Putamen (tissue), 1 donor: Measurements from ENCODE around the gene ELAVL1.

Experiments used
- DNase-seq: peaks from one replicate; pipeline ENCODE4 v3.0.0-alpha.2; 2016; ENCODE audit warnings: low spot score

ELAVL1 gene

DNA sequence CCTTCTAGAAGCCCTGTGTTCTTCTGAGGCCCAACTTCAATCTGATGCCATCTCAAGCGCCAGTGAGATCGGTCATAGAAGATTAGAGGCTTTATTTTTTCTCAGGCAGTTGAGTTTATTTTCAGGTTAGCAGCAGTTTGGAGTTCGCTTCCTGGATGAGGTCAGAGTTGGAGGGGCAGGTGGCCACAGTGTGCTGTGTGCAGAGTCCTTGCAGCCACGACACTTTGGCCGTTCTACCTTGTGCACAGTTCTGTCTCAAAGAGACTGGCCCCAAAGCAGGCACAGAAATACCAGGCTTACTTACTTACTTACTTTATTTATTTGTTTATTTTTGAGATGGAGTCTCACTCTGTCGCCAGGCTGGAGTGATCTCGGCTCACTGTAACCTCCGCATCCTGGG, 15.9 kb upstream of the ELAVL1 start:
- DNase-seq, result no peak

DNA sequence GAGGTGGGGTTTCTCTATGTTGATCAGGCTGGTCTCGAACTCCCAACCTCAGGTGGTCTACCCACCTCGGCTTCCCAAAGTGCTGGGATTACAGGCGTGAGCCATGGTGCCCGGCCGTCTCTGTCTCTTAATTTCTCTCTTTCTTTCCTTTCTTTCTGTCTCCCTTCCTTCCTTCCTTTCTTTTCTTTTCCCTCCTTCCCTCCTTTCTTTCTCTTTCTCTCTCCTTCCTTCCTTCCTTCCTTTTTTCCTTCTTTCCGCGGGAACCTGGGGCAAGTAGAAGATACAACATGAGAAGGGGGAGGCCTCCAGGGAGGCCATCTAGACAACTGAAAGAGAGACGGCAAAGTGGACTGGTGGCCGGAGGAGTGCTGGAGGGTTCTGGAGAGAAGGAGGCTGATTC, 15.2 kb upstream of the ELAVL1 start:
- DNase-seq, result no peak

DNA sequence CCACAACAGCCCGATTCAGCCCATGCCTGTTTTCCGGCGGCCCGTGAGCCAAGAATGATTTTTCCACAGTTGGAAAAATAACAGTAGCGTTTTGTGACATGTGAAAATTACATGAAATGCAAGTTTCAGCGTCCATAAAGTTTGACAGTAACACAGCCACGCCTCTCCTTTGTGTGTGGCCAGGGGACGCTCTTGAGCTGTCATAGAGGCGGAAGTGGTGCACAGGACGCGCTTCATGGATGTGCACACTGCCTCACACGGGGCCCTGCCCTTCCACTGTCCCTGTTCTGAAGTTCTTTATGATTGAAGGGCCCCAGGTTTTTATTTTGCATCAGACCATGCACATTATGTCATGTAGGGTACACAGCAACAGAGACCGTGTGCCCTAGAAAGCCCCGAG, 12.4 kb upstream of the ELAVL1 start:
- DNase-seq, result no peak

DNA sequence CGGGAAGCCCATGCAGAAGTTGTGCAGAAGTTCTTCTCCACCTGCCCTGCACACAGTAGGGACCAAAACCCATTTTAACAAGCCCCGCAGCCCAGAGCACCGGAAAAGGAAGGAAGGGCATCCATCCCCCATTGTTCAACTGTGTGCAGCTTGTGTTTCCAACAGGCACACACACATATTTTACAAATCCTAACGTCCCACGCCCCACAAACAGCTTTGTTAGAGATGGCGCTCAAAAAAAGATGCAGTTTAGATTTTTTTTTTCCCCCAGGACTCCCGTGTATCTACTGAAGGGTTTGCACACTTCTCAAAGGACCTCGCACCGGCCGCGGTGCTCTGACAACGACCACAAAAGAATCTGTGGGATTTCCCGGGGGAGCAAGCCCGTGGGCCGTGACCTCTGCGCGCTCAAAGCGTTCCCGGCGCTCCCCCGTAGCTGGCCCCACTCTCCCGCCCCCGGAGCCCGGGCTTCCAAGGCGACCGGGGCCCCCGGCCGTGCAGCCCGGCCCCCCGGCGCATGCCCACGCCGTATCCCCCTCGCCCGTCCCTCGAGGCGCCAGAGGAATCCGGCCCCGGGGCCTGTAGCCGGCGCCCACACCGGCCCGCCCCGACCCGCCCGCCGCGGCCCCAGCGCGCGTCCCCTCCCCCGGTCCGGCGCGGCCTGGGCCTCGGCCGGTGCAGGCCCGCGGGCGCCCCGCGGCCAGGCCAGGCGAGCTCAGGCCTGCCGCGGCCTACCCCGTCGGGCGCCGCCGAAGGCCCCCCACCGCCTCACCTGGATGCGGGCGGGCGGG, 523 bp downstream of the ELAVL1 start:
- DNase-seq, result no peak

DNA sequence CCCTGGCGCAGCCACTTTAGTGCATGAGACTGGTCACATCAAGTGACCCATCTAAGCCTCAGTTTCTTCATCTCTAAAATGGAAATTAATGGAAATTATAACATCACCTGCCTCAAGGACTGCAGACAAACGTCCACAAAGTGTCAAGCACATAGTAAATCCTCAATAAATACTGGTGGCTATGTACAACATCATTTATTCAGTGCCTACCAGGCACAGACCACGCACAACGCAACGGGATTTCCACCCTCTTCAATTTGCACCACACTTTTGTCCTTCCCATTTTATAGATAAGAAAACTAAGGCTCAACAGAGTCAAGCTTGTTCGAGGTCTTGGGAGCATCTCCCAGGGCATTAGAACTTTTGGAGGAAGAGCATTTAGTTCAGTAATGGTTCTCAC, 1.4 kb downstream of the ELAVL1 start:
- DNase-seq, result no peak

DNA sequence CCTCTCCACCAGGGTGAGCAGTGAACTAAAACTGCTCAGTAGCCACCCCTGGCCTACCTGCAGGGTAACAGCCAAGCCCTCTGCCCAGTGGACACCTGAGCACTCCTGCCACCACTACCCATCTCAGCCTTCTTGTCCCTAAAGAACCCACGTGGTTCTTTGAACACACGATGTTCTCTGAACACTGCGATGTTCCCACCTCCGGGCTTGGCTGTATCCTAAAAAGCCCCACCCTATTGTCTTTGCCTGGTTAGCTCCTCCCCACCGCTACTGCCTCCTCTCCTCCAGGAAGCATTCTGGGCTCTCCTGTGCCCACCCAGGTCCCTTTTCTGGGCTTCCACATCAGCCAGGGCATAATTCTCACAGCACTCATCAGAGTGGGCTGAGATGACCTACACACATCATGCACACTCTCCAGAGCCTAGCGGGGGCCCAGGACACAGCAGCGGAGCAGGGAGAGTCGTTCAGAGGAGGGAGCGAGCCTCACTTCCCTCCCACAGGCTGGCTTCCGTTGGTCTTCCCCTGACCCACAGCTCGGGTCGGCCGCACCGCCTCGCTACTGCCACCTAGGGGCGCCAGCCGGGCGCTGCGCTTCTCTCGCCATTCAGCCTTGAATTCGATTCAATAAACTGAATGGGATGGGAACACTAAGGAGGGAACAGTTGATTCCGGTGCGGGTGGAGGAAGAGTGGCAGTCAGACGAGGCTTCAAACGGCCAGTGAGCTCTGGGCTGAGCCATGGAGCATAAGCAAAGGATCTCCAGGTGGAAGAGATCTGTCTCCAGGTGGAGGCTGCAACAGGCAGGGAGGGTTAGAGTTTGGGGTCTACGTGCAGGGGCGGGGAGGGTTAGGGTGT, 3.2 kb downstream of the ELAVL1 start:
- peak; percentile 52 for DNase-seq

DNA sequence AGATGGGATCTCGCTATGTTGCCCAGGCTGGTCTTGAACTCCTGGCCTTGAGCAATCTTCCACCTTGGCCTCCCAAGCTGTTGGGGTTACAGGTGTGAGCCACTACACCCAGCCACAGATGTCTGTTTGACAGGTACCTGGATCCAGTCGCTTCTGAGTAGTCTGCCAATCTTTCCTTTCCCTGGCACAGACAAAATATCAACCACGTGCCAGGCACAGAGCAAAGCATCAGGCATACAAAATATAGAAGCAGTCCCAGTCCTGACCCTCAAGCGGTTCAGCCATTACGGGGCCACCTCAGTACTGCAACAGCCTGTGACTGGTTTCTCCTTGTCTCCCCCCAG, 3.8 kb downstream of the ELAVL1 start:
- DNase-seq, result no peak

DNA sequence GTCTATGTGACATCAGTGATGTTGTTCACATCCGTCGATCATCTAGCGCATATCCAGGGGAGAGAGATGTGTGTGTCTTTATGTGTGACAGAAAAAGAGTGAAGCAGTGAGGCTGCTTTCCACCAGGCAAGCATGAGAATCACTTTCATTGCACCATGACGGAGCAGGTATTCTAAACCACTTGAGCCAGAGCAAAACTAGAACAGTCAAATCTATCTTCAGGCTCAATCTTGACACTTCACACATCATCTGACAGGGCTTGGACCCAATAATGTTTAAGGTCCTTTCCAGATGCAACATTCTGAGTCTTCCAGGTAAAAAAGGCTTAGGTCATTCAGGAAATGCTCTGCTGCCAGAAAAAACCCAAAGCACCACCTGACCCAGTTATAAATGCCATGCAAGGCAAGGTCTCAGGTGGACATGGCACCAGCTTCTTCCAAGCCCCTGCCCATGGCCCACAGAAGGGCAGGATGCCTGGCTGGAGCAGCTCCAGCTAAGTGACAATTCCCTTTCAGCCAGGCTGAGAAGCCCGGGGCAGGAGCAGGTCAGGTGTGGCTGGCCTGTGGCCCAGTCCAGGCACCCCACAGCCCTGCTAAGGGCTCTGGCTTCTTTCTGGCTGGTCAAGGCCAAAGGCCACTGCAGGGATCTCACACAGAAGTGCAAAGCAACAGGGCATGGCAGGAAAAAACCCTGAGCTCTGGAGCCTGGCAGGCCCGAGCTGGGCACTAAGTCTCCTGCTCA, 5.0 kb downstream of the ELAVL1 start:
- DNase-seq, result no peak

DNA sequence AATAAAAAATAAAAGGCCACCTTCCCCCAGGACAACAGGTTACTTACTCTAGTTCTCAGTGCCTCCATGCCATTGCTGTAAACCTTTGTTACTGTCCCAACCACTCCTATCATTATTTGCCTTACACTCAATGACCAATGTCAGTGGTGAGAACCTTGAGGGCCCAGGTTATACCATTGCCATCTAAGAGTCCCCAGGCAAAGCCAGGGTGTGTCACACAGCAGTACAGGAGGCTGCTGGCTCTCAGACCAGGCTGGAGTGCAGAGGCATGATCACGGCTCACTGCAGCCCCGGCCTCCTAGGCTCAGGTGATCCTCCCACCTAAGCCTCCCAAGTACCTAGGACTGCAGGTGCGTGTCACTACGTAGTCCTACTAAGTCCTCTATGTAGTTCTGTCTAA, 6.1 kb downstream of the ELAVL1 start:
- DNase-seq, result no peak

DNA sequence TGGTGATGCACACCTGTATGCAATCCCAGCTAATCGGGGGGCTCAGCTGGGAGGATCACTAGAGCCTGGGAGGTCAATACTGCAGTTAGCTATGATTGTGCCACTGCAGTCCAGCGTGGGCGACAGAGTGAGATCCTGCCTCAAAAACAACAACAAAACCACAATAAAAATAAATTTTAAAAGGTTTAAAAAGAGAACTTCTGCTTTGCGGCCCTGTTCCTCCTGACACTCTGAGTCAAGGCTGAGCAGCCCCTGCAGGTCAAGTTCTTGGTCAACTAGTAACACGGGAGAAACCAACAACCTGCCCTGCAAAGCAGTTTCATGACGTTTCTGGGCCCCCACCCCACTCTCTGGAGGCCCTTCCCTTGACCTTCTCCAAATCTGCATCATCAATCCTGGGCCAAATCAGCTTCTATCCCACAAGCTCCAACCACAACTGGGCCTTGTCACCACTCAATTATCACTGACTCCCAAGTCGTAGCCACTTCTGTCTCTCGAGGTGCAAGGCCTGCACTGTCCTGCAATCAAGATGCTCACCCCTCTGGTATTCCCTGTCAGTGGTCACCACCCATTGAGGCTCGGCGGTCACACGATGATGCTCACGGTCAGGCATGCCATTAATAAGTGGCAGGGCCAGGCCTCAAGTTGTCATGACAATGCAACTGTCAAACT, 7.5 kb downstream of the ELAVL1 start:
- DNase-seq, result no peak

DNA sequence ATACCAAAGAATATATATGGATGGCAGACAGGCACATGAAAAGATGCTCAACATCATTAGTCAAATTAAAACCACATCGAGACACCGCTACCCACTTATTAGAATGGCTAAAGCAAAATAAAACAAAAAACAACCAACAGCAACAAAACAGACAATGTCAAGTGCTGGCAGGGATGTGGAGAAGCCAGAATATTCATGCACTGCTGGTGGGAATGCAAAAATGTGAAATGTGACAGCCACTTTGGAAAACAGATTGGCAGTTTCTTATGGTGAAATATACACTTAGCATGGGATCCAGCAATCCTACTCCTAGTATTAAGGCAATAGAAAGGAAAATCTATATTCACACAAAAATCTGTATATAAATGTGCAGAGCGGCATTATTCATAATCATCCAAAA, 8.6 kb downstream of the ELAVL1 start:
- no peak for DNase-seq

DNA sequence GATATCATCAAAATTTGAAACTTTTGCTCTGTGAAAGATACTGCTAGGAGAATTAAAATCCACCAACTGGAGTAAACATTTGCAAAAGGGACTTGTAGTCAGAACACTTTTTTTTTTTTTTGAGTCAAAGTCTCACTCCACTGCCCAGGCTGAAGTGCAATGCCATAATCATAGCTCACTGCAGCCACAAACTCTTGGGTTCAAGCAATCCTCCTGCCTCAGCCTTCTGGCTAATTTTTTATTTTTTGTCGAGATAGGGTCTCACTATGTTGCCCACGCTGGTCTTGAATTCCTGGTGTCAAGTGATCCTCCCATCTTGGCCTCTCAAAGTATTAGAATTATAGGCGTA, 9.7 kb downstream of the ELAVL1 start:
- DNase-seq, result no peak

DNA sequence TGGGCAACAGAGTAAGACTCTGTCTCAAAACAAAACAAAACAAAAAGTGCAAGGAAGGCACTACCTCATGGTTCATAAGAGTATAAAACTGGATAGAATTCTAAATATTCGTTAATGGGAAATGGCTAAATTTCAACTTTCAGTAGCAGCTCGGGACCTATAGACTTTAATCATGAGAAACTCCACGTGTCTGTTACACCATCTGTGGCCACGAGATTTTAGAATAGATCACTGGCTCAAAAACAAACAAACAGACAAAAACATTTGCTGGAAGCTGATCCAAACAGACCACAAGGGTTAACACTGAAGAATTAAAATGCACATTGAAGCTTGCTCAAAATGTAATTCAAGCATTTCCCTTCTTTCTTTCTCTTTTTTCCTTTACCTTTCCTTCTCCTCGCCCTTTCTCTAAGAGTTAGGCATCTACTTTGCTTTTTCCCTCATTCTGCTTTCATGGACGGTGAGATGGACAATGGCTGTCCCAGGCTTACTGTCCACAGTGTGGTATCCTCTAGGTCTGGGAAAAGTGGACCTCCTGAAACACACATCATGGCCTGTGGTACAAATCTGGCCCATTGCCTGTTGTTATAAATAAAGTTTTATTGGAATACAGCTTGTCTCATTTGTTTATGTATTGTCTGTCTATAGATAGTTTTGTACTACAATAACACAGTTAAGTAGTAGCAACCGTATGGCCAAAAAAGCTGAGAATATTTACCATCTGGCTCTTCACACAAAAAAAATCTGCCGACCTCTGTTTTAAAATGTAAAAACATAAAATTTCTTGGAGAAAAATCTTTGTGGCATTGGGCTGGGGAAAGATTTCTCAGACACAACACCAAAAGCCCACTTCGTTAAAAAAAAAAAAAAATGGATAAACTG, 10.3 kb downstream of the ELAVL1 start:
- no peak for DNase-seq

DNA sequence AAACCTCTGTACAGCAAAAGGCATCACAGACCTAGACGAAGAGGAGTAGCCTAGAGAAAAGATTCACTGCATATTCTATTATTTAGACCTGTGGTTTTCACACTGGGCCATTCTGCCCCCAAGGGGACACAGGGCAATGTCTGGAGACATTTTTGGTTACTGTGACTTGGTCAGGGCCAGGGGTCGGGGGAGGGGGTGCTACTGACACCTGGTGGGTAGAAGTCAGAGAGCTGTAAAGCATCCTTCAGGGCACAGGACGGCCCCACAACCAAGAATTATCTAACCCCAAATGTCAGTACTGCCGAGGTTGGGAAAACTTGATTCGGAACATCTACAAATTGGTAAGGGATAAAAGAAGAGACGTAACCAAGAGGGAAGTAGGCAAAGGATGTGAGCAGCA, 11.3 kb downstream of the ELAVL1 start:
- DNase-seq, result no peak

DNA sequence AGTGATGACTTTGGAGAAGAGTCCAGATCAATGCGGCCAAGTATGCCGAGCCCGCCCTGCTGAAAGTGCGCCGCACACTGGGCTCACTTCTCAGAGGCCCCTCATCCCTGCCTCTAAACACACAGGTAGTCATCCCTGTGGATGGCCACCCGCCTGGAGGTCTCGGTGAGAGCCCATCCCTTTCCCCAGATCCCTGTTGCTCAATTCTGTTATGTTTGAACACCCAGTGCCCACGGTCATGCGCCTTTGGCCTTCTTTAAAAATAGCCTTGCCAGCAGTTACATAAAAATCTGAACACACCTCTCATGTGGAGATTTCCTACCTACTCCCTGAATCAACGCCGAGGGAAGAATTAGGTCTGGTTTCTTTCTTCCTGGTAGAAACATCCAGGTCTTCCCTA, 11.9 kb downstream of the ELAVL1 start:
- DNase-seq, result no peak

DNA sequence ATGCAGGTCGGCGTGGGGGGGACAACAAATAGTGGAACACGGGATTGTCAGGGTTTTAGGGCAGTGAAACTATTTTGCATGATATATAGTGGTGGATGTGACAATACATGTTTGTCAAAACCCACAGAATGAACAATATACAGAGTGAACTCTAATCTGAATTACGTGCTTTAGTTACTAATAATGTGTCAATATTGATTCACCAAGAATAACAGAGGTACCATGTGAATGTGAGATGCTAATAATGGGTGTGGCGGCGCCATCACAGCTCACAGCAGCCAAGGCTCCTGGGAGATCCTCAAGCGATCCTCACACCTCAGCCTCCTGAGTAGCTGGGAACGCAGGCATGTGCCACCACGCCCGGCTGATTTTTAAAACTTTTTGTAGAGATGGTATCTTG, 12.9 kb downstream of the ELAVL1 start:
- DNase-seq, result no peak

DNA sequence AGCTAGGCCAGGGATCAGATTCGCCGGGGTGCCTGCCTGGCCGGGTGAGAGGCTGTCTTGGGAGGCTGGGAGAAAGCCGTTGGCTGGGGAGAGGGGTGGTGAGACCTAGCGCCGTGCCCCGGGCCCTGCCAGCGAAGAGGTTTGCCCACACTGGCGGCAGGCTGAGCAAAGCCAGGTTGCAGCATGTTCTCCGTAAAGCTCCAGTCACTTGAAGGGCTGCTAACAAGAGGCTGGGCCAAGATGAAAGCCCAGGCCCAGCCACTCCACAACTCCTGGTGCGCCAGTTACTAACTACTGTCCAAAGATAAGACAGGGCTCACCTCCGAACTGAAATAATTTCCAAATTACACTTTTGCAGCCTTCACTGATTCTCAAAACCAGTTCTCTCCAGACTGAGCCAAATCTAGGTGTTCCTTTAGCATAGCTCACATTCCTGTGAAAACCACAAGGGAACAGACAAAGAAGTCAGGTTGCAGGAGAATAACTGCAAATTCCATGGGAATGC, 16.3 kb downstream of the ELAVL1 start:
- no peak for DNase-seq

DNA sequence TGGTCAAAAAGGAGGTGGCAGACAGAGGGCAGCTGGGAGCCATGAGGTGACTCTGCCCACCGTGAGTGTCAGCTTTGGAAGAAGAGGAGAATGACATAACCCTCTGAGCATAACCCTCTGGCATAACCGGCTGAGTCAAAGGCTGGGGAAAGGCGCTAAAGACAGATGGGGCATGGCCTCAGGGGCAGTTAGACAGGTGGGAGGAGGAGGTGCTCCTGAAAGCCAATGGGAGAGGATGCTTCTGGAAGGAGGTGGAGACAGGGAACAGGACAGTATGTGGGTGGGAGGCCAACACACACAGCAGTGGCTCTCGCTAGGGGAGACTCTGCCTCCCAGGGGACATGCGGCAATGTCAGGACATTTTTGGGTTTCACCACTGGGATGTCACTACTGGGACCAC, 17.1 kb downstream of the ELAVL1 start:
- DNase-seq, result no peak

DNA sequence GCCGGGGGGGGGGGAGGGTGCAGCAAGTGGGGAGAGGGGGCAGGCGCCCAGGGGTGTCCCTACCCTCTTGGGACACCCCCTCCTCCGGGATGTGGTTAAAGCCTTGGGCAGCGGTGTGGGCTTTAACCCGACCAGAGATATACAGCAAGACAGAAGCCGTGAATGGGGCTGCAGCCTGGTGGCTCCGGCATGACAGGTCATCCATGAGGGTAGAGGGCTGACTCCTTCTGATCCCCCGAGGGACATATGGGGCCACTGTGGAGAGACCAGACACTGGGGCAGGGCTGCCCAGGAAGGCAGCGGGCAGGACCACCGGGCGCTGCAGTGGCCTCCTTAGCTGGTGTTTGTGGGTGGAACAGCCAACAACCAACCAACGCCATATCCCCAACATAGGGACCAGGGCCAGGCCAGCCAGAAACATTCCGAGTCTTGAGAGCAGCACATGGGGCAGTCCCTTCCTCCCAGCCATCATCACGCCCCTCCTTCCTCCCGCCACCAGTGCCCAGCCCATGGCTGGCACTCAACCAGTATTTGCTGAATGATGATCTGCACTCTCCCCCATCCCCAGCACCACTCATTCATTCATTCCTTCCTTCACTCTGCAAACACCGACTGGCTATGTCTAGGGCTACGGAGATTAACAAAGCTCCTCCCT, 18.2 kb downstream of the ELAVL1 start:
- no peak for DNase-seq

DNA sequence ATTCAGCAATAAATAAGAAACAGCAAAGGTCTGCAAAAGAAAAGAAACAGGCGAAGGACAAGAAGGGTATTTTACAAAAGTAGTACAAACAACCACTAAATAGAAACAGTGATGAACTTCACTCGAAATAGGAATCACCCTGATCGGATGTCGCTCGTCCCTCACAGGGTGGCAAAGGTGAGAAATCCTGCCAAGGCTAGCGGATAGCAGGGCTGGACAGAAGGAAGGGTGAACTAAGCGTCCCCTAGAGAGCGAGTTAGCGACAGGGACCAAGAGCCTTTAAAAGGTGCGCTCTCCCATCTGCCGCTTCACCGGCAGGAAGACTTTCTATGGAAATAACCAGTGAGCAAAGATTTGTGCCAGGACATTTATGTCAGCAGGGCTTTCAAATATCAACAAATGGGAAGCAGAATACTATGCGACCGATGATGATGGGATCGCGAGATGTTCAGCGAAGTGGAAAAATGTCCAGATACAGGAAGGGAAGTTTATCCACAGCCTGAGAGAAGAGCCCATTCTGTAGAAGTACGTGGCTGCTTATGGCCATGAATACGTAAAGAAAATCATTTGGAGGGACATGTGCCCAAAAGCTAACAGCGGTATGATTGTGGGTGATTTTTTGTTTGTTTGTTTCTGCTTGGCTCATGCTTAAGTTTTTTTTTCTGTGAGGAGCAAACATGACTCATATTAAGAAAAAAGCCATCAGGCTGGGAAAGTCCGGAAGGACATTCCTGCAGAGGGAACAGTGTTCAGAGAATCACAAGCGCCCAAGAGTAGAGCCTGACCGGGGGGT, 18.9 kb downstream of the ELAVL1 start:
- no peak for DNase-seq
